WTC11 (cell line): ENCODE measurements around the gene ELOVL5.

ENCODE experiments used
- CTCF ChIP-seq: fragments of 200-600 bp; IDR thresholded peaks from 2 replicates; pipeline ENCODE4 v1.8.0; 2022; ENCODE audit warnings: antibody characterized with exemption
- MAX ChIP-seq: sonication (generic); formaldehyde crosslinking; IDR thresholded peaks from 2 replicates; pipeline ENCODE4 v1.8.0; 2022; ENCODE audit warnings: mild to moderate bottlenecking, missing genetic modification reagents
- ZNF138 ChIP-seq: sonication (generic); formaldehyde crosslinking; conservative IDR thresholded peaks from 2 replicates; pipeline ENCODE4 v1.8.1; 2022; ENCODE audit warnings: mild to moderate bottlenecking, moderate library complexity, missing genetic modification reagents
- ZNF317 ChIP-seq: sonication (generic); formaldehyde crosslinking; IDR thresholded peaks from 2 replicates; pipeline ENCODE4 v1.8.1; 2023; ENCODE audit warnings: low read depth, mild to moderate bottlenecking, moderate library complexity, missing genetic modification reagents, borderline replicate concordance

GRCh38 chr6:53259860-53260580 lies 88.7 kb downstream of the ELOVL5 start:
- no peak for TF ChIP-seq CTCF
- no peak for TF ChIP-seq ZNF317 (CRISPR knock-in tag)
- TF ChIP-seq MAX (CRISPR knock-in tag): no peak
- no peak for TF ChIP-seq ZNF138 (CRISPR knock-in tag)
